ENCODE results near the gene POLR2L.
A peak's percentile ranks its signal among the peaks of the same experiment; 100 is the strongest.

Gene POLR2L

DNA sequence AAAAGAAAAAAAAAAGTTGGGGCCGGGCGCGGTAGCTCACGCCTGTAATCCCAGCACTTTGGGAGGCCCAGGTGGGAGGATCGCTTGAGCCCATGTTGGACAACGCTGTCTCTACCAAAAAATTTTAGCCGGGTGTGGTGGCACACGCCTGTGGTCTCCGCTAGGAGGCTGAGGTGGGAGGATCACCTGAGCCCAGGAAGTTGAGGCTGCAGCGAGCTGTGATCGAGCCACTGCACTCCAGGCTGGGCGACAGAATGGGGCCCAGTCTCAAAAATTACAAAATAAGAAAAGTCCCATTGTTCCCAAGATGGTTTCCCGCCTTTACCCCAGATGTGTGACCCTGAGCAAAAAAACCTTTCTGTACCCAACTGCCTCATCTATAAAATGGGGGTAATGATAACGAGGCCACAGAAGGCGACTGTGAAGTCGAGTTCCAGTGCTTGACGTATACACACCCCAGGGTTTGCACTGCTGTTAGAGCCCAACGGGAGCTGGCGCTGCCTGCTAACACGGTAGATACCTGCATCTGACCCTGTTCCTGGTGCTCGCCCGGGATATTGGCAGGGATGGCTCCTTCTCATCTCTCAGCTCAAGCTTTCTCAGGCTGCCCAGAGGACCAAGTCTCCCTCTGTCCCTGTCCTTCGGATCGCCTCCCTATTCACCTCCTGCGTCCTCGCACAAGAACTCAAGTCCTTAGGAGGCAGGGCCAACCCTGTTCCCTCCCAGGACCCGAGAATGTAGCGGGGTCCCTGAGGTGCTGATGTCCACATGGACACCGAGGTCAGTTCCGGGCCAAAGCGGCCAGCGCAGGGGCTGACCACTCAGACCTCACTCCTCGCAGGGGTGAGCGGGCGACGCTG lies 33.7 kb downstream of the POLR2L start:
- no peak for DNase-seq

DNA sequence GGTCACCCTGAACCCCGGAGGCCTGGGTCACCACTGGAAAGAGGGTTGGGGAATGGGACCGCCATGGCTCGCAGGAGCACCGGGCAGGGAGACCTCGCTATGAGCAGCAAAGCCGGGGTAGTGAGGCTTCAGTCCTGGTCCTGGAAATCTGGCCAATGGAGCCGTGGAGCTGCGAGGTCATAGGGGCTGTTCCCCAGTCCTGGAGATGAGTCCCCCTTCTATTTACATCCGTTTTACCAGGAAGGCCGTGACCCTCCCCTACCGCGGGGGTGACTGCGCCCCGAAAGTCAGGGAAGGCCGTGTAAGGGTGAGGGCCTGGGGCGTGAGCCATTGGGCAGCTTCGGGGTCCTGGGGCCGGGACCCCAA lies 37.7 kb downstream of the POLR2L start:
- peak in 1 of 2 experiments; percentile 75 for DNase-seq

DNA sequence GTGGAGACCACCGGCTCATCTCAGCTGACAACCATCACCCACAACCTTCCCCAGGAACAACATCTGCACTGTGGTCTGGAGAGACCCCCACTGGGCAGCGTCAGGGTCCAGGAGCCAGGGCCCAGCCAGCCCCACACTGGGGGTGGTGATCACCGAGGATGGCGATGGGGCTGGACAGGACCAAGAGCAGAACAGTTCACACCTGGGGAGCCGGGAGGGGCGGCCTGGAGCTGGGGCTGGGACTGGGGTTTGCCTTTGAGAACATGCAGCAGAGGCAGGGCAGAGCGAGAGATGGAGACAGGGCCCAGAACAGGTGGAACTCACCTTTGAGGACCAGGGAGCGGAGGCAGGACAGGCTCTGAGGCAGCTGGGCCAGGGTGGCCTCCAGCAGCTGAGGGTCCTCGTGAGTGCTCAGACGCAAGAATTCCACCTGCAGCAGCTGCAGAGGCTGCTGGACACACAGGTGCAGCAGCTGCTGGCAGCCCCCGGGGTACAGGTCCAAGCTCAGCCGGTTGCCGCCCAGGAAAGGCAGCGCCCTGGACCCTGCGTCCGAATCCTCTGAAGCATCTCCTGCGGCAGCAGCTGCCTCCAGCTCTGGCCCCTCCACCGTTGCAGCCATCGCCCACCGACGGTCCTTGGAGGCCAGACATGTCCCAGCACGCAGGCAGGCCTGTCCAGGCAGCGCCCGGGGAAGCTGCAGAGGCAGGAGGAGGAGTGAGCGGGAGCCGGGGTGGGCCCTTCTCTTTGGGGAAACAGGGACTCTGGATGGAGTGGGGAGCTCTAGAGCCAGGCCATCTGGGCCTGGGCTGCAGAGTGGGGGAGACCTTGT lies 38.3 kb downstream of the POLR2L start:
- peak; percentile 71 to 93 for DNase-seq

DNA sequence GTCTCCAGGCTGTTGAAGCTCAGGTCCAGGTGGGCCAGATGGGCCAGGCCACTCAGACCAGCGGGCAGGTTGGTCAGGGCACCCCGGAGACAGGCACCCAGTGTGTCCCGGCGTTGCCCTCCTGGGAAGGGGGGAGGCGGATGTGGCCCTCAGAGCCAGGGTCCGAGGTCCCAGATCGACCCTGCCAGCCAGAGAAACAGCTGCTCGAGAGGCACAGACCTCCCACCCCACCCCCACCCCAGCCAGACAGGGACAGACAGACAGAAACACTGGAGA lies 38.9 kb downstream of the POLR2L start:
- DNase-seq: no peak

DNA sequence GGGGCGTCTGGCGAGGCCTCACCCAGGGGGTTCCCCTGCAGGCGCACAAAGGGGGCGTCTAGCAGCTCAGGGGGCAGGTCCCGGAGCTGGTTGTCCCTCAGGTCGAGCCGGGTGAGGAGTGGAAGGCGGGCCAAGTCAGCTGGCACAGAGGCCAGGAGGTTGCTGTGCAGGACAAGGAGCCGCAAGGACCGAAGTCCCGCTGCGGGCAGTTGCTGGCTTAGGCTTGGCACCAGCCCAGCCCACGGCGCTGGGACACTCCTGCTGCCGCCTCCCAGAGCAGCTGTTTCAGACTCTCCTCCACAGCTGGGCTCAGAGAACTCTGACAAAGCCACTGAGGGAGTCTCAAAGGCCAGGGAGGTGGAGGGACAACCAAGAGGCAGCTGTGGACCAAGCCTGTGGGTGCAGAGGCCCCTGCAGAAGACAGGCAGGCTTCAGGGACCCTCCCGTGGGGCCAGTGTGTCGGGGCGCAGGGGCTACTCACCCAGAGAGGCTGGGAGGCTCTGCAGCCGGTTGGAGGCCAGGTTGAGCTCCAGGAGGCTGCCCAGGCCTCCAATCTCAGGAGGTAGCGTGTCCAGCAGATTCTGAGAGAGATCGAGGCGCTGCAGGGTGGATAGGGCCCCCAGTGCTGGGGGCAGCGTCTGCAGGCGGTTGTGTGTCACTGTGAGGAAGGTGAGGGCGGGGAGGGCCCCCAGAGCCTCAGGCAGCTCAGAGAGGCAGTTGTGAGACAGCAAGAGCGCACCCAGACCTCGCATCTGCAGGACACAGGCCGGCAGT lies 39.4 kb downstream of the POLR2L start:
- no peak for DNase-seq

DNA sequence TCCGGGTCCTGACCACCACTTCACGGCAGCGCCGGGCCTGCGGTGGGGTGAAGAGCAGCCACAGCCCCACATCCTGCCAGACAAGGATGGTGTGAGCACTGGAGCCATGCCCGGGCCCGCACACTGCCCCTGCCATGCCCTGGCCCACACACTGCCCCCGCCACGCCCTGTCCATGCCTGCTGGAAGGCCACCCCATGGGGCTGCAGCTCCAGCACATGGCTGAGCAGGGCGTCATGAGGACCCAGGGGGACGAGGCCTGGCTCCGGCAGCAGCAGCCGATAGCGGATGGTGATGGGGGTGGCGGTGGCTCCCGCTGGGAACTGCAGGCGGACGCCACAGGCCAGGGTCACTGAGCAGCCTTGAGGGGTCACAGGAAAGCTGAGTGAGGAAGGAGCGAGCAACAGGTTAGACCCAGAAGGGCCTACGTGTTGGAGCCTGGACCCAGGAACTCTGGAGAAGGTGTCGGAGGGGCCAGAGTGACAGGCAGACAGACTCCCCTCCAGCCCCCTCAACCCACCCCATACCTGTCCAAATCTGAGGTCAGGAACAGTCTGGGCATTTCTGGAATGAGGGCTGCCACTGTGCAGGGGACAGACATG lies 40.2 kb downstream of the POLR2L start:
- DNase-seq: no peak

DNA sequence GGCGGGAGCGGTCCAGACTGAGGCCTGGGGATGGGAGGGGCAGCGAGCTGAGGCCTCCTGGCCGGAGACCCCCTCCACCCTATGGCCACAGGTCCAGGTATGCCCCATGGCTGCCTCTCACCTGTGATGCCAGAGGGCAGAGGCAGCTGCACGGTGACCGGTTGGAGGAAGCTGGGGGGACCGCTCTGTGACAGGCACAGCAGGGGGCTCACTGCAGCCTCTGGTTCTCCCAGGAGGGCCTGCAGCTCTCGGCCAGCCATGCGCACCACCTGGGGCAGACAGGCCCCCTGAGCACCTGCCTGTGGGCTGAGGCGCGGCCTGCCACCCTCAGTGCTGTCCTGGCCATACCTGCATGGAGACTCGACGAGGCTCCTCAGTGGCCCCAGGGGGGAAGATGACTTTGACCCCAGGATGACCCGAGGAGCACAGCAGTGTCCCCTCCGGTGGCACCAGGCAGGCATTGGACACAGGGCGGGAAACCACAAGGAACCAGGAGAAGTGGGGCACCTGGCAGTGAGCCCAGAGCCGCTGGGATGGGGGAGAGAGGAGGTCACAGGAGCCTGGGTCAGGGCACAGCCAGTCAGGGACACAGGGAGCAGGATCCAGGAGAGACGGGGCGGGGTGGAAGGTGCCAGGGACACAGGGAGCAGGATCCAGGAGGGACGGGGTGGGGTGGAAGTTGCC lies 41.1 kb downstream of the POLR2L start:
- no peak for DNase-seq

DNA sequence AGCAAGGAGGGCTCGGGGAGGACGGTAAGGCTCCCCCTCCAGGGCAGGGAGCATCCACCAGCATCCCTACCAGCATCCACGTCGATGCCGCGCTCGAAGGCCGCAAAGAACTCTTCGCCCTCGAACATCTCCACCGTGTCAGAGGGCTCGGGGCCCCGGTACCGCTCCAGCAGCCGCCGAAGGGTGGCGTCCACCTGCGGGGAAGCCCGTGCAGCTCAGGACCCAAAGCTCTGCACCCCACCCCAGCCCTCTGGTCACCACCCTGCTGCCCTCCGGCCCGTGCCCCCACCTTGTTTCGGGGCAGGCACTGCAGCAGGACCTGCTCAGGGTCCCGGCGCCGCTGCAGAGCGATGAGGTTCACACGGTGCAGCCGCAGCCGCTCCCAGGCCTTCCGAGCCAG lies 41.9 kb downstream of the POLR2L start:
- DNase-seq: no peak

DNA sequence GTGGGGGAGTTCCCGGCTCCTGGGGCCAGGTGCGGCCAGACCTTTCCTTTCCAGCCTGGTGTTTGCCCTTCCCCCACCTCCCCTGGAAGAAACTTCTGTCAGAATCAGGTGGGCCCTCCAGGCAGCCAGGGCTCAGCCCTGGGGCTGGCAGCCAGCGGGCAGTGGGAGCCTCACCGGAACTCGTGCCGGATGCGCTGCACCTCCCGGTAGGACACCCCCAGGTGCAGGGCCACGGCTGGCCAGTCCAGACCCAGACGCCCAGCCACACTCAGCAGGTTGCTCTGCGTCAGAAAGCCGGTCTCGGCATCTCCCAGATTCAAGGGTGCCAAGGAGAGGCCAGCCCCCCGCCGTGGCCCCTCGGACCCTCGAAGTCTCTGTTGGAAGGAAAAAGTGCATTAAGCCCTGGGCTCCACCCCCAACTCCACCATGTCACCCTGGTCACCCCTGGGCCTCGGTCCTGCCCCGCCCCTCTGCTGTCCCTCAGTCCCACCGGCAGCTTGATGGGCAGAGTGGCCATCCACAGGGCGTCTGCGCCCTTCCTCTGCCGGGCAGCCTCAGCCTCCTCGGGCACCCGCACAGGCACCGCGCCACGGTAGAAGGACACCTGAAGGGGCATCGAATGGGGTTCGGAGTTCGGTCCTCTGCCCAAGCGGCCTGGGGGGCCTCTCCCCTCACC lies 42.5 kb downstream of the POLR2L start:
- no peak for DNase-seq

DNA sequence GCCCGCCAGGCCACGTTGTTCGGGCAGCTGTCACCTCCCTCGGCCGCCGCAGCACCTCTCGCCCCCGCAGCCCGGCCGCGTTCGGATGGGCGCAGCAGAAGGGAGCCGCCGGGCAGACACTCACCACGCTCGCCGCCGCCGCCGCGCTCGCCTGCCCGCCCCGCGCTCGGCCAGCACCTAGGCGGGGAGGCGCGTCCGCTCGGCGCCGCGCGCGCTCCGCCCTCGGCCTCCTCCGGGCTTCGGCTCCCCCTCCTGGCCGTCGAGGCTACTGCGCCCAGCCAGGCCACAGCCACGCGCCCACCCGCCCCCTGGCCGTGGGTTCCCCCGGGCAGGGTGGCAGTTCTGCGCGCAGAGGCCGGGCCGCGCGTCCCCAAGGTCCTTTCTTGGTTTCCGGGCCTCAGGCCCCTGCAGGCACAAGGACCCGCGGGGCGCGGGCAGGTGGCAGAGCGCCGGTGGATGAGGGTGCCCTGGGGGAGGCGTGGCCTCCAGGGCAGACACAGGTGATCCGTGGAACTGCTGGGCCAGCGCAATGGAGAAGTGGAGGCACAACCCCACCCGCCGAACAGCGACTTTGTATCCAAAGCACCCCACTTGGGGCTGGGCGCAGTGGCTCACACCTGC lies 44.1 kb downstream of the POLR2L start, which contains the start of gene SLC25A22:
Gene SLC25A22 (minus strand): TSS at position 189 of the 621 bp plus-strand sequence. CDS start 3,275 bp downstream, outside the sequence.
- peak in 1 of 2 experiments; percentile 92 for DNase-seq

DNA sequence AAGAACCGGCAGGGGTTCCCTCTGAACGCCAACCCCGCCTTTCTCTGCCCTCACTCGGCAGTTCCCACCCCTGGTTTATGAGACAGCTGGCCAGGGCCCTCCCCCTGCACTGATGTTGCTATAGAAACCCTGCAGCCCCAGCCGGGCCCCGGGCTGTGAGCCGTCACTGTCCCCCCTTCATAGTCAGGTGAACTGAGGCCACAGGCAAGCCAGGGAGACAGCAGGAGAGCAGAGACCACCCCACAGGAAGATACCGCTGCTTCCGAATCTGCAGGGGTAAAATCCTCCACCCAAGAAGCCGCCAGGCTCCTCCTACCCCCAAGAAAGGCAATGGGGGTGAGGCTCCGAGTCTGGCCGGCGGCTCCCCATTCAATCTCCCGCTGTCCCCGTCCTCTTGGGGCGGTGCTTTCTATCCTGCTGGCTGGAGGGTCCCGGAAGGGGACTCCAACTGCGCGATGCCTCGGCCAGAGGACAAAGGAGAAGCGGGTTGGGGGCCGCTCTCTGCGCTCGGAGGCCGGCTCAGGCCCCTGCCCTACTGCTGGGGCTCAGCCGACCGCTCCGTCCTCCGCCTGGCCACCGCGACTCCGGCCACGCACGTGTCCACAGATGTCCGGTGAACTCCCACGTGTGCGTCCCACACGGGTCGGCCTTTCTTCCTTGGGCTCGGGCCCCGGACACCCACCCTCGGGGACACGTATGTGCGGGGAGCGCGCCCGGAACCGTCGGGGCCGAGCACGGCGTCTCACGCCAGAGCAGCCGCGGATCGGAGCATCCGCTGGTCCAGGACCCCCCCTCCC lies 44.8 kb downstream of the POLR2L start:
- DNase-seq: peak; percentile 81 to 94

DNA sequence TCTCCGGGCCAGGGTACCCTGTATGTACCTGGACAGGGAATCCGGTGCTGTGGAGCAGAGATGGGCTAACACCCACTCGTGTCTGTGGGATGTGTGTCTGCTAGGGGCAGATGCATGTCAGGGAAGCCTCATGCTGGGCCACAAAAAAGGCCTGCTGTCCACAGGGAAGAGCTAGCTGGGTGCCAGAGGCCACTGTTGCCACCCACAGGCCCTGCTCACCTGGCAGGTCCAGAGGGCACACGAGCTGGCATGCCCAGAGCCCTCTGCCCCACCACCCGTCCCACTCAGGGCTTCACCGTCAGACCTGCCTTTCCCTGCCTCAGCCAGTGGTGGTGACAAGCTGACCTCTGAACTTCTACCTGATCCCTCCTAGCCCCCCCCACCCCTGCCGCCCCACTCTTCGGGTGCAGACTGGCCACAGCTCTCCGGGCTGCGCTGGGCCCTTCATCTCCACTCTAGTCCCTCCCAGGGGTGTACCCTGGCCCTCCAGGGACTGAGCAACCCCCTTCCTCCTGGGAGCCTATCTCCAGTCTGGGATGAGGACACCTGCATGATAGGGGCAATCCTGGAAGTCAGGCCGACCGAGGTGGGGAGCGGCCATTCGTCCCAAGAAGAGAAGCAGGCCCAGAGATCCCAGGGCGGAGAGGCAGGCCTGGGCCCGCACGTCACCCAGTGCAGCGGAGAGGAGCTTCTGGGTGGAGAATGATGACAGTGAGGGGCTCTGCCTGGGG lies 45.6 kb downstream of the POLR2L start:
- DNase-seq: no peak

DNA sequence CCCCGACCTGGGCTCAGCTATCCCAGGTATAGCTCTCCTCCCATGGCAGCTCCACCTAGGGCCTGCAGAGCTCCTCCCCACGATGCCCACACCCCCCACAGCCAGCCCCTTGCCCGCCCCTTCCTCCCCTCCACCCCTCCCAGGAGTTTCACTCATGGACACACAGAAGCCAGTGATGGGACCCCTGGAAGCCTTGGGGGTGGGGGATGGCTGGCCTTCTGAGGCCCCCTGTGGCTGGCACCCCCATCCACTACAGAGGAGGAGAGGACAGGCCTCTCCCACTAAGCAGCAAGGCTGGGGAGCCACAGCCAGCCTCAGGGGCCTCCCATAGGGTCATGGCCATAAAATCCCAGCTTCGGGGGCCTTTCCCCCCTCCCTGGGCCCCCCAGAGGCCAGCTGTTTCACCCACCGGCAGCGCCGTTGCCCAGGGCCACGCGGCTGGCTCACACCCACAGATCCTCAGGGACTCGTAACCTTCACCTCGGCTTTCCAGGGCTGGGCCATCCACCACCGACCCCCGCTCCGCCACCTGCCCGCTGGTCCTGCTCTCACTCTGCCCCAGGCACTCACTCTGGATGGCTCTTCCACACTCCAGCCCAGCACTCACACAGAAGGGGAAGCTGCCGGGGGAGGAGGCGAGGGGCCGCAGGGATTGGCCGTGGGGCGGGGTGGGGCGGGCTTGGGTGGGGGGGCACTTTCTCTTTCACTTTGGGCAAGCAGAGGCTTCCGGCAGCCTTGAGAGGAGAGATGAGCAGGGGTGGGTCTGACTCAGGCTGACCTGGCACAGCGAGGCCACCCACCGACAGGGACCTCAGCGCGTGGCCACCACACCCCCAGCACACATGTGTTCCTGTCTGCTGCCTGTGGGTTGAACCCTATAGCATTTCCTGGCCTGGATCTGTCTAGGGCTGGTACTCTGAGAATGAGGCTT lies 46.4 kb downstream of the POLR2L start:
- peak; percentile 74 to 91 for DNase-seq

DNA sequence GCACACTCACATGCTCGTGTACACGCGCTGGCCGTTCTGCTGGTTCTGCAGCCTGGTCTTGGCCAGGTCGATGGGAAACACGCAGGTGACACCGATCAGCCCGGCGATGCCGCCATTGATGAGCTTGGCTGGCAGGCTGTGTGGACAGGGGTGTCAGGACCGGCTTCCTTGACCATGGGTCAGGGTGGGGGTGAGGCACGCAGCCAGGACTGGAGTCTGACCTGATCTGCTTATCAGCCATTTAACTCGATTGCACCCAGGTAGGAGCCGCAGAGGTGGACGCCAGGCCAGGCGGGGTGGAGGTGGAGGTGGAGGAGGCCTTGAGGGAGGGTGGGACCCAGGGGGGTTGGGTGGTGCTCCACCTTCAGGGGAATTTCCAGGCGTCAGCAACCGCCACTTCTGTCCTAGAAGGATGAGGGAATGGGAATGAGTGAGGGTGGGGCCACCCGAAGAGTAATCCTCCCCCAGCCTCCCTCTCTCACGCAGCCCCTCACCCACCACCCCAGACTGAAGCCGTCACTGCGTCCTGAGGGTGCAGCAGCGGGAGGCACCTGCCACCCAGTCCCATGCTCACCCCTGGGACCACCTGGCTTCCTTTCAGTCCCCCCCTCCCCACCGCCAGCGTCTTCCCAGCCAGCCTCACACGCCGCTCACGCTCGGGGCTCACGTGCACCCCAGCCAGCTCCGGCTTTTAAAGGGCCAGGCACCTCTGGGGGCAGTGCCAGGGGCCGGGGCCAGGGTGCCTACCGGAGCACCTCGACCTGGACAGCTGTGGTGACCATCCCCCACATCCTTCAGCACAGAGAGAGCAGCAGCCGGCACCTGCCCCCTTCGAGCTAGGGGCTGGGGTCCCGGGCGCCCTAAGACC lies 47.3 kb downstream of the POLR2L start:
- peak in 1 of 2 experiments; percentile 71 for DNase-seq

DNA sequence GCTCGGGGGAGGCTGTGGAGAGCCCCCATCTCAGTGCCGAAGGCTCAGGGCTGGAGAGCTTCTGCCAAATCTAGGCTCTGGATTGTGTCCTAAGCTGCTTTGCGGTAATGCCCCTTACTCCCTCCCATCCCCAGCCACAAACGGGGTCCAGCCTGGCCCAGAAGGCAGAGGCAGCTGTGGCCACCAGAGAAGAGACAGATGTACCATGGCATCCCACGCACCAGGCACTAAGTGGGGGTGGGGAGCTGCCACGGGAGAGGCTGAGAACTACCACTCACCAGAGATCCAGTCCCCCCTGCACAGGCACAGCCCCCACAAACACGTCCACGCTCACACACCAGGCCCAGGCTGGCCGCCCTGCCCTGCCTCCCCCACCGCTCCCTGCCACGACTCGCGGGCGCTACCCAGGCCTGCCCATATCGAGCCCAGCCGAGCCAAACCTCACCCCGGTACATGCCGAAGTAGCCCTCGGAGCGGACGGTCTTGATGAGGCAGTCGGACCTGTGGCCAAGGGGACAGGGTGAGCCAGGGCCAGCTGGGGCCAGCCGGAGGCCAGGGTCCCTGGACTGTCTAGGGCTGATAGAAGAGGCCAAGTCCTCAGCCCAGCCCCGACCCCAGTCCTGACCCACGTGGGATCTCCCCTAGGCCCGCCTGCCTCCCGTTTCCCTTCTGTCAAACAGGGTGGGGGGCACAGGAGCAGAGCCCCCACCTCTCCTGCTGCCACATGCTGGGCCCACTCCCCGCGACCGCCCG lies 48.1 kb downstream of the POLR2L start:
- no peak for DNase-seq

DNA sequence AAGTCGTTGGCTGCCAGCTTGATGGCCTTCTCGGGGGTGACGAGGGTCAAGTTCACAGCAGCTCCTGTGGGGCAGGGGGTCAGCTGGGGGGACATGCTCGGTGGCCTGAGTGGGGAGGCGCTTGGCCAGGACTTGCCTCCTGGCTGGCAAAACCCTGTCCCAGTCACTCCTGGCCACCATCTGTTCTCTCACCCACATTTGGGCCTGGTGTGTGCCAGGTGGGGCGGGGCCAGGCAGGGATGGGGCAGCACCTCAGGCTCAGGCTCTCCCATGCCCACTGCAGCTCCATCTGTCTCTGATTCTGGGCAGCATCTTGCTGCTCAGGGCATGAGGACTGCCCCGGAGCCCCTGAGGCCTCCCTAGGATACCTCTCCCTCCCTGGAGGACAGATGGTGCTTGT lies 48.8 kb downstream of the POLR2L start:
- no peak for DNase-seq

DNA sequence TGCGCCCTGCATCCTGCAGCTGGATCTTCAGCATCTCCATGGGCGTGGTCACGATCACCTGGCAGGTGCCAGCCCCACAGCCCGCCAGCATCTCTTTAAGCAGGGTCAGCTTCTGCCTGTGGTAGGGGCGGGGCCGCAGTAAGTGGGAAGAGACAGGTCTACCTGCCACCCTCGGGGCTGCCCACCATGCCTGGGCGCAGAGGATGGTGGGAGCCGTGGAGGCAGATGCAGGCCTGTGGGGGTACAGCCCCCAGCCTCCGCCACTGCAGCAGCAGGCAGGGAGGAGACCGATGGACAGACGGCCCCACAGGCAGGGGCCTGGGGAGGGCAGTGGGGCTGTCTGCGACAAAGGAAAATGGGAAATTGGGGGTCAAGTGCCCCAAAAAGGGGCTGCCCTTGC lies 49.5 kb downstream of the POLR2L start:
- DNase-seq: peak in 1 of 2 experiments; percentile 55
